ENCODE measurements around the gene CARTPT.

Gene CARTPT

GRCh38 chr5:71747182-71747581 lies 28.1 kb downstream of the CARTPT start:
- no peak overlapping the region for H3K4me3 Mint-ChIP-seq
- no peak for DNase-seq (ENCODE audit: low spot score in 2 of 2)

DNA sequence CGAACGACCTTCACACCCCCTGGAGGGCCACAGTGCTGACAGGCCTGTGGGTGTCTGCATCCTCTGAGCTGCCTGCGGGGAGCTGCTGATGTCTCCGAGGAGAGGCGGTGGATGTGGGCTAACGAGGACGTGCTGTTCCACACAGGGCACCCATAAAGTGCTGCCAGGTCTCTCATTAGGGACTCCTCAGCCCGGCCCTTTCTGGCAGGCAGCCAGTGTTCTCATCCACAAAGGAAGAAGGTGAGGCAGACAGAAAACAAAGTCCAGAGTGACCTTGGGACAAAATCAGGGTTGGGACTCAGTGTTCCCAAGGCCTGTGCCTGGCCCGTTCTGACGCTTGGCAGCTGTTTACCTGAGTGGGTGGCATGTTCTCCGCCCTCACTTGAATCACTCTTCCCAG lies 29.3 kb downstream of the CARTPT start:
- Mint-ChIP-seq H3K4me1 (no peaks in the 10 kb centered on the region), H3K36me3 (no peaks in the 10 kb centered on the region), H3K9me3 (no peaks in the 10 kb centered on the region), H3K4me3 (no peak overlapping the region), H3K27me3 (peaks cover 6% of the 10 kb centered on the region), H3K27ac (no peak overlapping the region)
- no peak for DNase-seq (ENCODE audit: low spot score in 2 of 2)
- ATAC-seq (ENCODE audit: low read depth): no peak

More at GRCh38 chr5:71747182-71747581, 28.1 kb downstream of the CARTPT start:
- no peaks in the 10 kb centered on the region for H3K4me1 Mint-ChIP-seq
- H3K27ac Mint-ChIP-seq: no peak overlapping the region
- ATAC-seq (ENCODE audit: low read depth): no peak
- no peaks in the 10 kb centered on the region for H3K36me3 Mint-ChIP-seq
- peaks cover 6% of the 10 kb centered on the region for H3K27me3 Mint-ChIP-seq
- no peaks in the 10 kb centered on the region for H3K9me3 Mint-ChIP-seq

- H3K27ac Mint-ChIP-seq: no peak overlapping the region
- no peaks in the 10 kb centered on the region for H3K36me3 Mint-ChIP-seq
- H3K9me3 Mint-ChIP-seq: no peaks in the 10 kb centered on the region
- H3K4me3 Mint-ChIP-seq: no peak overlapping the region
- DNase-seq (ENCODE audit: low spot score in 2 of 2) (no peak), ATAC-seq (ENCODE audit: low read depth) (no peak)
- peaks cover 6% of the 10 kb centered on the region for H3K27me3 Mint-ChIP-seq
- no peaks in the 10 kb centered on the region for H3K4me1 Mint-ChIP-seq
Observed at GRCh38 chr5:71751422-71751821, 32.3 kb downstream of the CARTPT start.

GRCh38 chr5:71752441-71753190 lies 33.5 kb downstream of the CARTPT start:
- peaks cover 6% of the 10 kb centered on the region for H3K27me3 Mint-ChIP-seq
- H3K4me1 Mint-ChIP-seq: peaks cover 4% of the 10 kb centered on the region
- no peak overlapping the region for H3K4me3 Mint-ChIP-seq
- no peak for DNase-seq (ENCODE audit: low spot score in 2 of 2)
- no peaks in the 10 kb centered on the region for H3K36me3 Mint-ChIP-seq
- no peak for ATAC-seq (ENCODE audit: low read depth)
- no peak overlapping the region for H3K27ac Mint-ChIP-seq
- H3K9me3 Mint-ChIP-seq: no peaks in the 10 kb centered on the region

DNA sequence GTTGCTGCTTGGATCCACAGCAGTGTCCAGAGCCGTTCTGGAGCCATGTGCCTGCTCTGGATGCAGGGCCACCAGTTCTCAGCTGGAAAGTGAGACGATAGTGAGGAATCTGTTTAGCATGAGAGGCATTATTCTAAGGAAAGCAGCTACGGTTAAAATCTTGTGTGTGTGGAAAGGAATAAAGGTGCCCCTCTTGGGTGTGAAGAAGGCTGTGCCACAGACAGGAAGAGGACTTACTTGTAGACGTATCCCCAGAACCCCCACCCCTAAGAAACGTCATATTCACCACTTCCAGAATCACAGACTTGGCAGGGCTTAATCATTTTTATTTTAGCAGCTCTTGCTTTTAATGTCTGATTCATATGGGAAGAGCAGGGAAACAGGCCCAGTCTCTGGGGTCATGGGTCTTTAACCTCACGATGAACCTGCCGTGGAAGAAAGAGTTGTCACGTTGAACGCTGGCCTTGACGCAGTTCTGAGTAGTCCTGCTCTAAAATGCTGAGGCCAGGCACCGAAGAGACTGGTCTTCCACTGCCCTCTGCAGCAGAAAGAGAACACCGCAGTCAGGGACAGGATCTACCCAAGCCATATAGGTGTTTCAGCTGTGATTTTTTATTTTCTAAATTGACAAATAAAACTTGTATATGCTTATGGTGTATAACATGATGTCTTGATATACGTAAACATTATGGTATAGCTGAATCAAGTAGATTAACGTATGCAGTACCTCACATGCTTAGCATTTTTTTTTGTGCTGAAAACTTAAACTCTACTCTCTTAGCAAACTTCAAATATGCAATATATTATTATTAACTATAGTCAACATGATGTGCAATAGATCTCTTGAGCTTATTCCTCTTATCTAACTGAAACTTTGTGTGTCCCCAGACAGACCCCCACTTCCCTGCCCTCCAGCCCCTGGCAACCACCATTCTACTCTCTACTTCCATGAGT lies 38.8 kb downstream of the CARTPT start:
- ATAC-seq (ENCODE audit: low read depth) (peak; percentile 61), DNase-seq (ENCODE audit: low spot score in 2 of 2) (no peak)
- no peaks in the 10 kb centered on the region for H3K9me3 Mint-ChIP-seq
- peak overlapping the region; percentile 12 for H3K4me3 Mint-ChIP-seq
- no peaks in the 10 kb centered on the region for H3K36me3 Mint-ChIP-seq
- peaks cover 7% of the 10 kb centered on the region for H3K4me1 Mint-ChIP-seq
- no peak overlapping the region for H3K27ac Mint-ChIP-seq
- peaks cover 2% of the 10 kb centered on the region for H3K27me3 Mint-ChIP-seq

DNA sequence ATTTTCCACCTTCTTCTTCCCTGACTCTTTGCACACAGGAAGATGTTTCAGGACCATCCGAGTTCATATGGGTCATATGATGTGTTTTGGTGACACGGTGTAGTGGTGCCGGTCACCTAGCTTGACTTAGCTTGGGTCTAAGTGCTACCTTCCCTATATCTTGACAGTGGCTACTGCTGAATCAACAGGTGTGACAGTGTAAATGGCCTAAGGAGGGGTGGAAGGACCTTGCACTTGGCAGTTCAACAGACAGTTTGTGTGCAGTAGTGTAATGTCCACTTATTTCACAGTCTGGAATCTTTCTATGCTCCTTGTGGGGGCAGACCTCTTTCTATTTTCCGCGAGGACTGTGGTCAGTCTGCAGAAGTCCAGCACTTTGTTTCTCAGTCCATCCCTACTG lies 43.8 kb downstream of the CARTPT start:
- no peak for ATAC-seq (ENCODE audit: low read depth)

GRCh38 chr5:71767661-71768060 lies 48.6 kb downstream of the CARTPT start:
- H3K9me3 Mint-ChIP-seq: no peaks in the 10 kb centered on the region
- DNase-seq (ENCODE audit: low spot score in 2 of 2) (no peak), ATAC-seq (ENCODE audit: low read depth) (no peak)
- H3K36me3 Mint-ChIP-seq: no peaks in the 10 kb centered on the region
- no peak overlapping the region for H3K4me3 Mint-ChIP-seq
- no peak overlapping the region for H3K27ac Mint-ChIP-seq
- no peaks in the 10 kb centered on the region for H3K4me1 Mint-ChIP-seq
- H3K27me3 Mint-ChIP-seq: peaks cover 2% of the 10 kb centered on the region

More for the DNA sequence above, 43.8 kb downstream of the CARTPT start:
- no peak for DNase-seq (ENCODE audit: low spot score in 2 of 2)
- H3K9me3 Mint-ChIP-seq: no peaks in the 10 kb centered on the region
- H3K27ac Mint-ChIP-seq: no peak overlapping the region
- H3K4me1 Mint-ChIP-seq: peaks cover under 1% of the 10 kb centered on the region
- H3K27me3 Mint-ChIP-seq: peaks cover 2% of the 10 kb centered on the region
- no peaks in the 10 kb centered on the region for H3K36me3 Mint-ChIP-seq
- H3K4me3 Mint-ChIP-seq: no peak overlapping the region

- ATAC-seq (ENCODE audit: low read depth): no peak
- Mint-ChIP-seq H3K4me1 (no peaks in the 10 kb centered on the region), H3K4me3 (no peak overlapping the region), H3K27ac (no peak overlapping the region), H3K36me3 (no peaks in the 10 kb centered on the region), H3K27me3 (peaks cover 5% of the 10 kb centered on the region), H3K9me3 (no peaks in the 10 kb centered on the region)
- DNase-seq (ENCODE audit: low spot score in 2 of 2): no peak
Observed at GRCh38 chr5:71769287-71769686, 50.2 kb downstream of the CARTPT start.

DNA sequence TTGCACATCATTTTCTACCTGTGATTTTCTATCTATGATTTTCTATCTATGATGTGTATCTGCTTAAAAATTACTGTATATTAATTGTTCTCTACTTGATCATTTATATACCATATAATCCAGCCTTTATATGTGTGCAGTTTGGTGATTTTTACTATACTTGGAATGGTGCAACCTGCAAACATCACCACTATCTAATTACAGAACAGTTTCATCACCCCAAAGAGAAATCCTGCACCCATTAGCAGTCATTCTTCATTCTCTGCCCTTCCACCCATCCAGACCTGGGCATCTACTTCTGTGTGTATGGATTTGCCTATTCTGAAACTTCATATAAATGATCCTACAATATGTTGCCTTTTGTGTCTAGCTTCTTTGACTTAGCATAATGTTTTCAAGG lies 51.3 kb downstream of the CARTPT start:
- no peaks in the 10 kb centered on the region for H3K36me3 Mint-ChIP-seq
- no peak for DNase-seq (ENCODE audit: low spot score in 2 of 2)
- no peaks in the 10 kb centered on the region for H3K4me1 Mint-ChIP-seq
- H3K9me3 Mint-ChIP-seq: no peaks in the 10 kb centered on the region
- ATAC-seq (ENCODE audit: low read depth): no peak
- H3K27ac Mint-ChIP-seq: no peak overlapping the region
- no peak overlapping the region for H3K4me3 Mint-ChIP-seq
- peaks cover 5% of the 10 kb centered on the region for H3K27me3 Mint-ChIP-seq
